ENCODE measurements around the gene TMEM259.
A peak's percentile ranks its signal among the peaks of the same experiment; 100 is the strongest.

Gene TMEM259

DNA sequence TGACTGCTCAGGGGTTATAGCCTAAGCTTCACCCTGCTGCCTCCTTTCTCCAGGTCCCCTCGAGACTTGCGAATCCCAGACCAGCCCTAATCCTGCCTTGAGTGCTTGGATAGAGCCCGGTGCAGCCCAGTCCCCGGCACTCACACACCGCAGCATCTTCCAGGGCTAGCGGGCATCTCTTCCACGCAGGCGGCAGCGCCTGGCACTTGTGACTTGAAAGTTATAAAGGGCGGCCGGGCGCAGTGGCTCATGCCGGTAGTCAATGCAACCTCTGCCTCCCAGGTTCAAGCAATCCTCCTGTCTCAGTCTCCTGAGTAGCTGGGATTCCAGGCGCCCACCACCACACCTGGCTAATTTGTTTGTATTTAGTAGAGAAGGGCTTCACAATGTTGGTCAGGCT lies 34.8 kb downstream of the TMEM259 start:
- no peak for DNase-seq (ENCODE audit: low spot score)
- in situ Hi-C loops (cut with MboI; ENCODE audit: low pct_unique_long_range_greater_than_20kb, low sequenced_read_pairs, unreplicated experiment) = loop anchor here (10.0 kb wide), 1 partner anchor 131 kb away; the partner anchor contains the start of genes CFD and ELANE
- TF ChIP-seq, protein P1, sequence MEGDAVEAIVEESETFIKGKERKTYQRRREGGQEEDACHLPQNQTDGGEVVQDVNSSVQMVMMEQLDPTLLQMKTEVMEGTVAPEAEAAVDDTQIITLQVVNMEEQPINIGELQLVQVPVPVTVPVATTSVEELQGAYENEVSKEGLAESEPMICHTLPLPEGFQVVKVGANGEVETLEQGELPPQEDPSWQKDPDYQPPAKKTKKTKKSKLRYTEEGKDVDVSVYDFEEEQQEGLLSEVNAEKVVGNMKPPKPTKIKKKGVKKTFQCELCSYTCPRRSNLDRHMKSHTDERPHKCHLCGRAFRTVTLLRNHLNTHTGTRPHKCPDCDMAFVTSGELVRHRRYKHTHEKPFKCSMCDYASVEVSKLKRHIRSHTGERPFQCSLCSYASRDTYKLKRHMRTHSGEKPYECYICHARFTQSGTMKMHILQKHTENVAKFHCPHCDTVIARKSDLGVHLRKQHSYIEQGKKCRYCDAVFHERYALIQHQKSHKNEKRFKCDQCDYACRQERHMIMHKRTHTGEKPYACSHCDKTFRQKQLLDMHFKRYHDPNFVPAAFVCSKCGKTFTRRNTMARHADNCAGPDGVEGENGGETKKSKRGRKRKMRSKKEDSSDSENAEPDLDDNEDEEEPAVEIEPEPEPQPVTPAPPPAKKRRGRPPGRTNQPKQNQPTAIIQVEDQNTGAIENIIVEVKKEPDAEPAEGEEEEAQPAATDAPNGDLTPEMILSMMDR (IDR thresholded peaks at IDR 0.05; ENCODE audit: extremely low read depth, insufficient read depth, missing control alignments) = no peak

DNA sequence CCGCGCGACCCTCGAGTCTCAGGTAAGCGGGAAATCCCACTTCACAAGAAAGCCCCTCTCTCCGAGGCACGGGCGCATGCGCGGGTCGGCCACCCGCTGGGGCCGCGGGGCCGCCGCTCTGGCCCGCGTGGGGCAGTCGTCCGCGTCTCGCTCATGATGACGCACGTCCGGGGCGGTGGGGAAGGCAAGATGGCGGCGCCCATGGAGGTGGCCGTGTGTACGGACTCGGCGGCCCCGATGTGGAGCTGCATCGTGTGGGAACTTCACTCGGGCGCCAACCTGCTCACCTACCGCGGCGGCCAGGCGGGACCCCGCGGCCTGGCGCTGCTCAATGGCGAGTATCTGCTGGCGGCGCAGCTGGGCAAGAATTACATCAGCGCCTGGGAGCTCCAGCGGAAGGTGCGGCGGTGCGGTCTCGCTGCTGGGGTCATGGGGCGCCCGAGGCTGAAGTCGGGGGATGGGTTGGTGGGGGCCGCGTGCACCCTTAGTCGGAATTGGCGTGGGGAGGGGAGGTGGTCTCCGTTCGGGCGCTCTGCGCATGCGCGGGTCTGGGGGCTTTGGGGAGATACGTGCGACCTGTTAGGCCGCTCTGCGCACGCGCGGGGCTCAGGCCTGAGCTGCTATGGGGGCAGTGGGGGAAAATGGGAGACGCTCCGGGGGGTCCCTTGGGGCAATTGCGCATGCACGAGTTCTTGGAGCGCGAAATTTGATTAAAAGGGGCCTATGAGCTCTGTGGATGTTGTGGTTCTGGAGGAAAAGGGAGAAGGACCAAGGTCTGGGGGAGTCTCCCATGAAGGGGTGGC lies 36.6 kb downstream of the TMEM259 start, which contains the start of gene WDR18:
WDR18 (plus strand) TSS at position 181 of the 803 bp plus-strand sequence; CDS start at position 190, 9 bp downstream.
- TF ChIP-seq, protein P1 (IDR thresholded peaks at IDR 0.05; ENCODE audit: extremely low read depth, insufficient read depth, missing control alignments) = peak; percentile 12
- in situ Hi-C loops (cut with MboI; ENCODE audit: low pct_unique_long_range_greater_than_20kb, low sequenced_read_pairs, unreplicated experiment) = loop anchor here (5.0 to 10.0 kb wide), 2 partner anchors 62 to 130 kb away; partner anchors contain the start of genes CFD and ELANE
- peak; percentile 100 for DNase-seq (ENCODE audit: low spot score)

- in situ Hi-C loops (cut with MboI; ENCODE audit: low pct_unique_long_range_greater_than_20kb, low sequenced_read_pairs, unreplicated experiment) = loop anchor here (5.0 to 10.0 kb wide), 2 partner anchors 60 to 128 kb away; partner anchors contain the start of genes CFD and ELANE
- TF ChIP-seq, protein P1 (IDR thresholded peaks at IDR 0.05; ENCODE audit: extremely low read depth, insufficient read depth, missing control alignments) = peak; percentile 98
- DNase-seq (ENCODE audit: low spot score) = peak; percentile 97
Observed at GRCh38 chr19:982567-983170, 38.3 kb downstream of the TMEM259 start.

DNA sequence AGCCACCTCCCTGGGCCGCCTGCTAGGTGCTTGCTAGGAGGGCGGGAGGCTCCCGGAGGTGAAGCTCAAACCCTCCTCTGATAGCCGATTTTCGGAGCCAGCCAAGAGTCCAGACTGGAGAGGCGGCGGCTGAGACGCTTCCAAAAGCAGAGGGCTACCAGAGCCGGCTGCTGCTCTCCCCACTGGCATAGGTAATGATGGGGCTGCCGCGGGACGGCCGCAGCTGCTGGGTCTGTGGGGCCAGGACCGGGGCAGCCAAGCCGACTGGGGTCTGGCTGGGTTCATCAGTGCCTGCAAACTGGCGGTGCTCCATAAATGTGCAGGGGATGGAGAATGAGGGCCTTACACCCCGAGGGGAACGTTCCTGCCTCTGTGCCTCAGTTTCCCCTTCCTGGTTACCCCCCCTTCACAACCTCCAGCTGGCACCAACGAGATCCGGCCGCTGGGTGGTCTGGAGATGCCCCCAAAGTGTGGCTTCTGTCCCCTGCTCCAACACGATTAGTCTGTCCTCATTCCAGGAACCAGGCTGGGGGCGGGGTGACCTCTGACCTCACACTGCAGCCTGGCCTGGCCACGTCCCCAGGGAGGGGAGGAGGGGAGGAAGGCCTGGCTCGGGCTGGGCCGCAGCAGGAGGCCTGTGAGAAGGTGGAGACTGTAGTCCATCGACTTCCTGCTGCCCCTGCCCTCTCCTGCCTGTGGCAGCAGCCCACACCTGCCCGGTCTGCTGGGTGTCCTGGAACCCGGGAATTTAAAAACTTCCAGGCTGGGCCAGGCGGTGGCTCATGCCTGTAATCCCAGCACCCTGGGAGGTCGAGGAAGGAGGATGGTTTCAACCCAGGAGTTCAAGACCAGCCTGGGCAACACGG lies 40.6 kb downstream of the TMEM259 start:
- in situ Hi-C loops (cut with MboI; ENCODE audit: low pct_unique_long_range_greater_than_20kb, low sequenced_read_pairs, unreplicated experiment) = loop anchor here (5.0 to 10.0 kb wide), 2 partner anchors 58 to 126 kb away; partner anchors contain the start of genes CFD and ELANE
- no peak for DNase-seq (ENCODE audit: low spot score)
- TF ChIP-seq, protein P1 (IDR thresholded peaks at IDR 0.05; ENCODE audit: extremely low read depth, insufficient read depth, missing control alignments) = no peak

GRCh38 chr19:979318-979741 lies 41.6 kb downstream of the TMEM259 start:
- peak; percentile 90 for DNase-seq (ENCODE audit: low spot score)
- TF ChIP-seq, protein P1 (IDR thresholded peaks at IDR 0.05; ENCODE audit: extremely low read depth, insufficient read depth, missing control alignments) = no peak
- in situ Hi-C loops (cut with MboI; ENCODE audit: low pct_unique_long_range_greater_than_20kb, low sequenced_read_pairs, unreplicated experiment) = no loop called here

DNA sequence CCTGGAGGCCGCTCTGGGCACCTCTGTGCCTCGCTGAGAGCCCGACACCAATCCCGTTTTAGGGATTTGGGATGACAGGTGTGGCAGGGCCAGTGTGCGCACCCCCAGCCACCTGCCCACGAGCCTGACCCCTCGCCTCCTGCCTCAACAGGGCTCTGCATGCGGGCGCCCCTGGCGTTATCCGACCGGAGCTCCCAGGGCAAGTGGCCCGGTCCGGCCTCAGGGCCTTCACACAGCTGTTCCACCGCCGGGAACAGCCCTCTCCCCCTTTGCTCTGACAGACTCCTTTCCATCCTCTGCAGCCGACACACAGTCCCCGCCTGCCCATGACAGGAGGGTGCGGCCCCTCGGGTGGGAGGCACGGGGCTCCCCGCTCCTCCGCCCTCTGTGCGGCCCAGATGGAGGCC lies 43.9 kb downstream of the TMEM259 start:
- TF ChIP-seq, protein P1 (IDR thresholded peaks at IDR 0.05; ENCODE audit: extremely low read depth, insufficient read depth, missing control alignments) = no peak
- in situ Hi-C loops (cut with MboI; ENCODE audit: low pct_unique_long_range_greater_than_20kb, low sequenced_read_pairs, unreplicated experiment) = no loop called here
- no peak for DNase-seq (ENCODE audit: low spot score)
